Measurements from ENCODE around the gene FMN1. TPM values are rescaled to one million over a fixed set of nuclear protein-coding genes. Genes with fewer than 3 reads are reported as not detected.

Gene FMN1
- total RNA-seq, 1 experiment from 2014 or later: 11.5 TPM

DNA sequence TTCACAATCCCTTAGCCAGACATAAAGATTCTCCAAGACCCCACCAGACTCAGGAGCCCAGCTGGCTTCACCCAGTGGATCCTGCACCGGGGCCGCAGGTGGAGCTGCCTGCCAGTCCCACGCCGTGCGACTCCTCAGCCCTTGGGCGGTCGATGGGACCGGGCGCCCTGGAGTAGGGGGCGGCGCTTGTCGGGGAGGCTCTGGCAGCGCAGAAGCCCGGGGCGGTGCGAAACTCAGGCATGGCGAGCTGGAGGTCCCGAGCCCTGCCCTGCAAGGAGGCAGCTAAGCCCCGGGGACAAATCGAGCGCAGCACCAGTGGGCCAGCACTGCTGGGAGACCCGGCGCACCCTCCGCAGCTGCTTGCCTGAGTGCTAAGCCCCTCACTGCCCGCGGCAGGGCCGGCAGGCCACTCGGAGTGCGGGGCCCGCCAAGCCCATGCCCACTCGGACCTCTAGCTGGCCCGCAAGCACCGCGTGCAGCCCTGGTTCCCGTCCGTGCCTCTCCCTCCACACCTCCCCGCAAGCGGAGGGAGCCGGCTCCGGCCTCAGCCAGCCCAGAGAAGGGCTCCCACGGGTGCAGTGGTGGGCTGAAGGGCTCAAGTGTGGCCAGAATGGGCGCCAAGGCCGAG lies 175.0 kb downstream of the FMN1 start:
- DNase-seq (ENCODE audit: low spot score): no peak

DNA sequence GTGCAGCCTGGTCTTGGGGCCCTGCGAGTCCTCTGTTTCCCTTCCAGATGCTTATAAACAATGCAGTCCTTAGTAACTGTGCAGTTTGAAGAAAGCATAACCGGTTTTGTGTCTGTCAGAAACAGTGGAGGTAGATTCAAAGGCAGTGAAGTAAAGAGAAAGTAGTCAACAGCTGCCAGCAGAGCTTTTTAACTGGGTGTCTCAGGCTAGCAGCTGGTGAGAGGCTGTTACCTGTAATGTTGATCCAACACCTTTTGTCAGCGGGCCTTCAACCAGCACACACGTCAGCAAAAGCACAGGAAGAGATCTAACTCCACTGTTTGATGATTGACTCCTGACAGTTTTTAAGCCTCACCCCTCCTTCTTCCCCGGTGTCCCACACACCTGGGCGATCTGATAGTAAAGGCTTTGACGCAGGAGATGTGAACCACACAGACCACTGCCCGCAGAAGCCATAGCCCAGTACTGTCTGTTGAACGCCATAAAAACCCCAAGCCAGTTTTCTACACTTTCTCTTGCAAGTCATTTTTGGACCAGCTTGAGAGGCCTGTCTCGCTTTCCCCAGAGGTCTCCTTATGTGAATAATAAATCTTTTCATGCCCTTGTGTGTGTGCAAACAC lies 178.0 kb downstream of the FMN1 start:
- DNase-seq (ENCODE audit: low spot score): no peak

DNA sequence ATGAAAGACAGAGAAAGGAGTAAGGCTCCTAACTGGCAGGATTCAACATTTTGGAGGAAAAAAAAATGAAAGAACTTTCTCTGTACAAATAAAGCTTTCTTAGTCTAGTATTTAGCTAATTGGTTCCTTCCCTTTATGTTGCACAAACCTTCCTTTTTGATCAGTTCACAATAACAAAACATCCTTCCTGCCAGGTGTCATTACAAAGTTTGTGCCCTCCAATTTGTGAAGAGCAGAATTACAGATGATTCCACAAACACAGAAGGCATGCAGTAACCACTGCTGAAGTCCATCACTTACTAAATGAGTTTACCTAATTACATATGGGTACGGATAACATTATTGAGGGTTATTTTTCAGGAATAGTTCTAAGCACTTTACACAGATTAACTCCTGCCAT lies 179.9 kb downstream of the FMN1 start:
- no peak for DNase-seq (ENCODE audit: low spot score)

DNA sequence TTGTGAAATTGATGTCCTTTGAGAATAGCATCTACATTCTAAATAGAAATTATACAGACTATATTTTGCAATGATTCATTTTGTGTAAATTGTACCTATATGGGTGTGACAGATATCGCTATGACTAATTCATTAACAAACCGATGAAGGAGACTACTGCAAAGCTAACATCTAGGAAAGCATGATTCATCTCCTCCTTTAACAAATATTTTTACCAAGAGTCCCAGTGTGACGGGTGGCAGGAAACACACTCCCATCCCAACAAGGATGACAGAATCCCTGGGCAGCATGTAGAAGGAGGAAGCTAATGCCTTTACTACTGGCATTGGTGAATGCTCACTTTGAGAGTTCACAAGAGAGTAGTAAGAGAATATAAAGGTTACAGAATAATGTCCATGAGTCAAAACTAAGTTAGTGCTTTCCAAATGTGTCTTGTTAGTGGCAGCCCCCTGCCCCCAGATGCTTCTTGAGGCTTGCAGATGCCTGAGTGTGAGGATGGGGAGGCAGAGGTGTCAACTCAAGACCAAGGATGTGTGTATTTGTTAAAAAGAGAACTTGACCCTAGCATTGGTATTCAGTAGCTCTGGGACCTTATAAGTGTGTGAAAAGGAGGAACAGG lies 180.6 kb downstream of the FMN1 start:
- peak; percentile 75 for DNase-seq (ENCODE audit: low spot score)

DNA sequence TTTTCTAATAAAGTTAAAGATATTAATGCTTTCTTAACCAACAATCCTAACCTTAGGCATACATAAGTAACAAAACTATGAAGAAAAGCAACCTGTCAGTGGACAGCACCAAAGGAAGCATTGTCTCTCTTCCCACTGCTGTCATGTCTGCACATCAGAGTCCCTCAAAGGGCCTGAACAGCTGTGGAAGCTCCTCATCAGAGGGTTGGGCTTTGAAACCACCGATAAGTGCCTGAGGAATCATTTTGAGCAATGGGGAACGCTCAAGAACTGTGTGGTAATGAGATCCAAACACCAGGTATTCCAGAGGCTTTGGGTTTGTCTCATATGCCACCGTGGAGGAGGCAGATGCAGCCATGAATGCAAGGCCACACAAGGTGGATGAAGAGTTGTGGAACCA lies 182.5 kb downstream of the FMN1 start:
- DNase-seq (ENCODE audit: low spot score): no peak

DNA sequence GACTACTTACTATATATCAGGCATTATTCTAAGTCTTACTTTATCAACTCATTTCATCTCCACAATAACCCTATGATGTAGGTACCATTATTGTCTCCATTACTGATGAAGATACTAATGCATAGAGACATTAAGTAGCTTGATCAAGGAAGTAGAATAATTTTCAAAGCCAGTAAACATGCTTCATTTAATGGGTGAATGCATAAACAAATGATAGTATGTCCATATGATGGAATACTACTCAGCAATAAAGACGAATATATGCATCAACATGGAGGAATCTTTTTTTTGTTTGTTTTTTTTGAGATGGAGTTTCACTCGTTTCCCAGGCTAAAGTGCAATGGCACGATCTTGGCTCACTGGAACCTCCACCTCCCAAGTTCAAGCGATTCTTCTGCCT lies 184.9 kb downstream of the FMN1 start:
- no peak for DNase-seq (ENCODE audit: low spot score)

DNA sequence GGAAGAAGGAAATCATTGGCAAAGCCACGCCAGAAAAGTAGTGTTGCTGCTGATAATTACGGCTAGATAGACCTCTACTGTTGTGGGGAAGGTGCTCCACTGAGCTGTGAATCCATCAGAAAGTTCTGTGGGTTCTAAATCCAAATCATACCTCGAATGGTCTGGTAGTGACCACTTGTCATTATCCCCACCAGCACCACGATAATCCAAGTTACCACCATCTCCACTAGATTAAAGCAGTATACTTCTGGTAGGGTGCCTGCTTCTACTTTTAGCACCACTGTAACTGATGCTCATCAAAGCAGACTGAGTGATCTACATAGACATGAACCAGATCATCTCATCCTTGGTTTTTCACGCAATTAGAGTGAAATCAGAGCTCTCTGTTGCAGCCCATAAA lies 185.5 kb downstream of the FMN1 start:
- no peak for DNase-seq (ENCODE audit: low spot score)

DNA sequence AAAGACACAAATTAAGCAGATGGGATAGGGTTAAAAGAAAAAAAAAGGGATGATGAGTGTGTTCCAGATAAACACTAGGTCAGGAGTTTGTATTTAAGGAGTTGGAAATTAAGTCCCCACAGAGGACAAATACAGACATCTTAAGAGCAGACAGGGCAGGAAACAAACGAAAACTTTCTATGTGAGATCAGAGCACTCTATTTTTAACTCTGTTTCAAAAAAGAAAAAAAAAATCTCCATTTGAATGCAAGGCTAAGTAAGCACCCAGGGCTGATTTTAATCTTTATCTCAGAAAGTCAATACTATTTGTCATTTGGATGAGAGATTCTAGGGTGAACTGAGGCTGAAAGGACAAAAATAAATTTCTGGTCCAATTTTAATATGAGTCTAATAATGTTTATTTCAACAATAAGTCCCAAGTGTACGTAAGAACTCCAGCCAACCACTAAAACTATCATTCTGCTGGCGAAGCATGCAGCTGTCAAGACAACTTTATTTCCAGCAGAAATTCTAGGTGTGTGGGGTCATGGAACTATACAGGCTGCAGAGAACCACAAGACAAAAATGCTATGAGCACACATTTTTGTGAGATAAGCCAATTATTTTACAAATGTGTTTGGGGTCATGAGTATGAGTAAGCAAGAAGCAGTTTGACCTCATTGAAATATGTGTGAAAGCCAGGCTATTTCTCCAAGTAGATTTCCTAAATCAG lies 186.1 kb downstream of the FMN1 start:
- no peak for DNase-seq (ENCODE audit: low spot score)

DNA sequence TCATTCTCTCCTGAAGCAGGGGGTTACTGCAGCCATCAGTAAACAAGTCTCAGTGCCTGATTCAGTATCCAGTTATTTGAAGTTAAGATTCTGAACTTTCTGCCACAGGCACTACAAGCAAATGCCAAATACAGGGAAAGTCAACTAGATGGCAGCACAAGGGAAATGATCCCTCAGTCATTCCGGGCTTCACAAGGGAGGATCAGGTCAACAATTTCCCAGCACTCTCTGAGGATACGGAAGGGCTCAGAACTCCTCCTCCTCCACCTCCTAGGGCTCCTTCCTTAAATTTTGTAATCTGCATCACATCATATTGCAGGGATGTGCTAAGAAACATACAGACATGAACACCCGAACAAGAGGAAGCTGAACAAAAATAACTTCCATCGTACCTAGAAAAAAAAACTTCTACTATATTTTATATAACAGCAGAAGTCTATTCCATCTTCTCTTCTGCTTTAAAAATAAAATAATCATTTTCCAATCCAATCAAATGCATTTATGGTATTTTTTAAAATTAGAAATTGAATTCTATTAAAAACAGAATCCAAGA lies 187.1 kb downstream of the FMN1 start:
- DNase-seq (ENCODE audit: low spot score): peak; percentile 62

DNA sequence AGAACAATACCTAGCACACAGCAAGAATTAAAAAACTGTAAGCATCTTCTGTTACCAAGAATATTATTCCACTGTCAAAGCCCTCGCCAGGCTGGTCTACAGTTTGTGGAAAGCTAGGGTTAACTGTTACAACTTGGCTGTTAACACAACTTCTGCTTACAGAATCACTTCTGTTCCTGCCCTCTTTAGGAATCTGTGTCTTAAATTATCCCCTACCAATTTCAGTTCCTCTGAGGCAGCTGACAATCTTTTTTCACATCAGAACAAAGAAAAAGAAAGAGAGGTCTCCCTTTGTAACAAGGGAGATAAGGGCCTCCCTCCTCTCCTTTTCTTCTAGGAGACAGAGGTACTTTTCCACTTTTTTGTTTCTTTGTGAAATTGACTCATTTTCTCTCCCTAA lies 188.9 kb downstream of the FMN1 start:
- DNase-seq (ENCODE audit: low spot score): no peak

DNA sequence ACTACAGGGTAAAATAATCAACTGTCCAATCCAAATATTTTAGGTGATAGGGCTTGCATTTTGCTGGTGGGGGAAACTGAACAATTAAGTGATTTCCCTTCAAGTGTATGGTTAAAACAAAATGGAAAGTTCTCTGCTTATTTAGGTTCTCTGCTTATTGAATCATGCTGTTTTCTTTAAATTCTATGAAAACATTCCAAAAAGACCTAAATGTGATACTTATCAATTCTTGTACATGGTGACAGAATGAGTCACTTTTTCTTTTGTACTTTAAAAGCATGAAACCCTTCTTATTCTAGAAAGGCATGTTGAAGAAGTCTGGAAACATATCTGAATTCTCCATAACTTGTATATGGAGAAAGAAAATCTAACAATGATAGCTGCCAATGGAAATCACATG lies 192.6 kb downstream of the FMN1 start:
- DNase-seq (ENCODE audit: low spot score): no peak

DNA sequence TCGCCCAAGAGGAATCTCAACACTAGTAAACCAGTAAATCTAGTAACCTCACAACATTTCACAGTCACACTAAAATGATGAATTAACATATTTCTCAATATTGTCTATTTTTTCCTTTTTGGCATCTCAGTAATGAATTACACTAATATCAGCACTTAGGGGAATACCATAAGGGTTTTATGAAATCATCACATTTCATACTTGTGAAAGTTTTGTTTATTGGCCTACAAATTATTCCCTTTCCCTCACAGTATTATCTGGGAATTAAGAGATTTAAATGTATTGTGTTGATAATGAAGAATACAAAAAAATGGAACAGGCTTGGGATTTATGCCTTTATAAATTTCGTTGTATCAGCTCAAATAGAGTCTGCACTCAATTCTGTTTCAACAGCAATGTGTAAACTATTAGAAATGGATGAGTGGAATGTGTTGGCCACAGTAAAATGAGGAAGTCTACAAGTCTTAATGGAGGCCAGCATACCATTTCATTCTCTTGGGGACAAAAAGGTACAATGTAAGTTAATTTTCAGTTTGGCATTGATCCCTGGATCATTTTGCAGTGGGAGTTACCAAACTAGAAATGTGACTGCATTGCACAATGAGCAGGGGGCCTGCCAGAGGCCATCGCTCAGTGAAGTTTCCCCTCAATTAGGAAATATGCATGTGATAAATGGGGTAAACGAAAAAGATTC lies 195.4 kb downstream of the FMN1 start:
- DNase-seq (ENCODE audit: low spot score): no peak

DNA sequence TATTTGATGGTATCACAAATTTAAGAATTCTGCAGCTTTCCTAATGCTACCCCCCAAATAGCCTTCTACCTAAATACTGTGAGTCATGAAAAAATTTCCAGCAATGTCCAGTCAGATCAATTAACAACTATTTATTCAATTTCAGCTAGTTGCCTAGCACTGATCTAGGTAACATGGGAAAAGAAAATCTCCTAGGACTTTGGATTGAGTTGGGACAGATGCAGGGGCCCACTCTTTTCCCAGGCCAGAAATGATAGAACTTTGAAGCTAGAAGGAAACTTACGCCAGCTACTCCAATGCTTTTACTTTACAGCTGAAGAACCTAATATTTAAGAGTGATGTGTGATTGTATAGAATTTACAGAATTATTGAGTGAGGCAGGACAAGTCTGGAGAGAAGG lies 196.3 kb downstream of the FMN1 start:
- DNase-seq (ENCODE audit: low spot score): no peak

DNA sequence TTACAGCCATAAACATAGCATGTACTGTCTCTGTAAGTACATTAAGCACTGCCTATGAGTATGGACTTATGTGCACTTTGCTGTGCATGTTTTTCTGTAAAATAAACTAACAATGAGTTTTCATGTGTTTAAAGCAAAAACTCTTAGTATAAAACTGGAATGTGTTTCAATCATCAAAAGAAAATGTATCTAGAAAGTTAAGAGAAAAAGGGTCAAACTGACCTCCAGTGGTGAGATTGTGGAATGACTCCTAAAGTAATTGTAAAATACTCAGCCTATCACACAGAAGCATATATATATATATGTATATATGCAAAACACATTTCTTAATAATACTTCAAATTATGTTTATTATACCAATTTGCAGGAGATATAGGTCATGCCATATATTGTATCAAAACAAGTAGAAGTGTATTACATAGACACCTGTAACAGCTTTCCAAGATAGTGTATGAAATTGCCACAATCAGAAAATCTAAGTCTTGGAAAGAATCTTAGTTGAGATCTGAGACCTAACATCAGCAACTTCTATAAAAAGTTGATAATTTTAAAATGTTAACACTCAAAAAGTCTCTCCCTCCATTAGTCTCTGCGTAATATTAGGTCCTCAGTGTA lies 199.6 kb downstream of the FMN1 start:
- DNase-seq (ENCODE audit: low spot score): peak; percentile 66

DNA sequence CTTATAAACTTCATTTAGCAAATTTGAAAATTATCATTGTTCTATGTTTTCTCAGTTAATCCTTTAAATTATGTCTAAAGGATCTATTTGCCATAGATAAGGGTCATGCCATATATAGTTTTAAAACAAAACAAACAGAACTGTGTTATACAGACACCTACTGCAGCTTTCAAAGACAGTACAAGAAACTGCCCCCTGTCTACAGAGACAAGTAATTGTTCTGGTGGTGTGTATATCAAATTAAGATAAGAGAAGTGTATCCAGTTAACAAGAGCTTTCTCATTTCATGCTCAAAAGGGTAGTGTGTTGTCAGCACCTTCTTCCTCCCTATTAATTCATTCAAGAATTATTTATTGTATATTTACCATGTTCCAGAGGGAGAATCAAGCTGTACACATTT lies 201.2 kb downstream of the FMN1 start:
- DNase-seq (ENCODE audit: low spot score): no peak

DNA sequence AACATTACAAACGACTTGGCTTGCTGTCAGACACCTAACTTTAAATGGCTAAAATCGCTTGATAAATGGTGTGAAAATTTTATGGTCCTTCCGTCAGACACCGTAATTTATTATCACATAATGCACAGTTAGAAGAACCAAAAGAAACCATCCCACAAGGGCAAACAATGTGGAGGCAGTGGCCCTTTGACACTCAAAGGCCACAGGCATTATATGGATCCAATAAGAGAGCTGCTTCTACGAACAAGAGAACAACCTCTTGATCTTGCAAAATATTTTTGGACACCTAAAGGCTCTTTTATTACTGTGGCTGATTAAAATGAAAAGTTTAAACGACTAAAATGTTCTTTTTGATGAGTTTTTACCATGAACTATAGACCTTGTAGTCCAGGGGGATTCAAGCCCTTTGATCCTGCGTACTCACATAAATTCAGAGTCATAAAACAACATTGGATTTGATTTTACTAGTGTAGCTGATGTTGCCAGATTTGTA lies 202.8 kb downstream of the FMN1 start:
- DNase-seq (ENCODE audit: low spot score): no peak

DNA sequence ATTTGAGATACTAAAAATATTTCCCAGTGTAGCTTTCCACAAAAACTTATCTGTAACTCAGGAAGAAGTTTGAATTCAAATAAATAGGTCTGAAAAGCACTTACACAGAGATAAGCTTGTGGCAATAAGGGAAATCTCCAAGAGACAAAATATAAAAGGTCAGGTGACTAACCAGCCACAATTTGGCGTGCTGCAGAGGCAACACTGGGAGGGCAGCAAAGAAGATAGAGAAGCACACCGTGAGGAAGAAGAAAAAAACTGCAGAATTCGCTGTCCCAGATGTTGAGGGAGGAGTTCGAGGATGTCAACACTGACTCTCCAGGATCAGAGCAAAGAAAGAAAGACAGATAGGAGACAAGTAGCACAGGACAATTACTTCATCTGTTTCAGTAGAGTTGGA lies 204.4 kb downstream of the FMN1 start:
- no peak for DNase-seq (ENCODE audit: low spot score)

DNA sequence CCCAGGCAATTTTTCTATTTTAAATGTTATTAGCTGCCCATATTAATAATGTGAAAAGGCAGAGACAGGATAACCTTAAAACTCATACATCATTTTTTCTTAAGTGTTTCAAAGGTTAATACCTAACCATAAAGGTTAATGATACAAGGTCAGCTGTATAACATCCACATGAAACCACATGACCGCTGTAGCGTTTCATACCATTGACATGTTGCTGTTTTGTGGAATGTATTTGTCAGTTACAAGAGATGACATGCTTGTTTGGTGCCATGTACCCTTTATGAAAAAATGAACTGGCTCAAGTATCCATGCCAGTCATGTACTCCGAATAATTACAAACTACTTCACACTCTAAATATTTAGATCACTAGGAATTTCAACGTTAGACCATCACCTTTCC lies 207.4 kb downstream of the FMN1 start:
- DNase-seq (ENCODE audit: low spot score): no peak

DNA sequence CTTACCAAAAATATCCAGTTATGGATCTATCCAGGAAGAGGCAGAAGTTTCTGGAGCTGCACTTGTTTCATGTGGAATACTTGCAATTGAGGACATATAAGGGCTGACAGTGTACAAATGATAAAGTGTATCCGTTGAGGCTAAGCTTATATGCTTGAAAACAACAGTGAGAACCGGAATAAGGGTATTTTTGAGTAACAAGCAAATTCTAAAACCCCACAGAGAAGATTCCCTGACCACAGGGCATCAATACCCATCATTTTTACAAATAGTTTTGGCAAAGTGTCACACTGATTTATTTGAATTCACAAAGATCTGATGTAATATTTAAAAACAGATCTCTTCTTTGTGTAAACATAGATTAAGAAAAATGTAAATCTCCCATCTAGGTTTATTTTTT lies 208.4 kb downstream of the FMN1 start:
- DNase-seq (ENCODE audit: low spot score): no peak

DNA sequence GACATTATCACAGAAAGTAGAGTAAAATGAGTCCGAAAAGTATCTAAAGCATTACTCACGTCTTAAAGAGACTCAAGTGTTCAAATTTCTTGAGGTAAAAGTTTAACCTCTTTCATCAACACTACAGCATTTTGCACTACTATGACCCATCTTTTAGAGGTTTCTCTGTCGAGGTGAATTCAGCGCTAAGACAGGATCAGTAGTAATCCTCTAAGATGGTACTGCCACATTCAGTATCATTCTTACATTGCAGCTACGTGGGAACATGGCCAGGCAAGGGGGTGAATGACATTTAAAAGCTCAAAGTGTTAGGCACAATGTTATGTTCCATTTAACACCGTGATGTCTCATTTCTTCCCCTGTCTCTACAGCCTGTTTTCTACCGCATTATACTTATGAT lies 210.8 kb downstream of the FMN1 start:
- no peak for DNase-seq (ENCODE audit: low spot score)

DNA sequence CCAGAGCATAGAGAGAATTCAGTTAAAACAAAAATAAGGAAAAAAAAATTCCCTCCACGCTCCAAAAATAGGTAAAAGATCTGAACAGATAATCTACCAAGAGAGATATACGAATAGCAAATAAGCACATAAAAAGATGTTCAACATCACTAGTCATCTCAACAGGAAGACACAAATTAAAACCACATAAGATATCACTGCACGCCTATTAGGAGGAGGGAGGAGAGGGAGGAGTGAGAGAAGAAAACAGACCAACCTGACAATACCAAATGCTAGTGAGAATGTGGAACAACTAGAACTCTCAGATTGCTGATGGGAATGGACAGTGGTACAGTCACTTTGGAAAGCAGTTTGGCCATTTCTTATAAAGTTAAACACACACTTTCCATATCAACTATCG lies 212.5 kb downstream of the FMN1 start:
- no peak for DNase-seq (ENCODE audit: low spot score)
